GM21825 (cell line): Measurements from ENCODE around the gene CFAP44.
"Not testable (repeated sequence)": the region's sequence is repeated elsewhere in the genome, so short reads cannot be mapped to it uniquely, and the experiment has no call there.

Experiments used
- ATAC-seq: cut with Tn5 transposase; IDR thresholded peaks from one replicate; pipeline ENCODE4 v1.9.1; 2021; ENCODE audit warnings: mild to moderate bottlenecking, moderate library complexity; ENCODE audit not compliant: unreplicated experiment

The CFAP44 gene, protein sequence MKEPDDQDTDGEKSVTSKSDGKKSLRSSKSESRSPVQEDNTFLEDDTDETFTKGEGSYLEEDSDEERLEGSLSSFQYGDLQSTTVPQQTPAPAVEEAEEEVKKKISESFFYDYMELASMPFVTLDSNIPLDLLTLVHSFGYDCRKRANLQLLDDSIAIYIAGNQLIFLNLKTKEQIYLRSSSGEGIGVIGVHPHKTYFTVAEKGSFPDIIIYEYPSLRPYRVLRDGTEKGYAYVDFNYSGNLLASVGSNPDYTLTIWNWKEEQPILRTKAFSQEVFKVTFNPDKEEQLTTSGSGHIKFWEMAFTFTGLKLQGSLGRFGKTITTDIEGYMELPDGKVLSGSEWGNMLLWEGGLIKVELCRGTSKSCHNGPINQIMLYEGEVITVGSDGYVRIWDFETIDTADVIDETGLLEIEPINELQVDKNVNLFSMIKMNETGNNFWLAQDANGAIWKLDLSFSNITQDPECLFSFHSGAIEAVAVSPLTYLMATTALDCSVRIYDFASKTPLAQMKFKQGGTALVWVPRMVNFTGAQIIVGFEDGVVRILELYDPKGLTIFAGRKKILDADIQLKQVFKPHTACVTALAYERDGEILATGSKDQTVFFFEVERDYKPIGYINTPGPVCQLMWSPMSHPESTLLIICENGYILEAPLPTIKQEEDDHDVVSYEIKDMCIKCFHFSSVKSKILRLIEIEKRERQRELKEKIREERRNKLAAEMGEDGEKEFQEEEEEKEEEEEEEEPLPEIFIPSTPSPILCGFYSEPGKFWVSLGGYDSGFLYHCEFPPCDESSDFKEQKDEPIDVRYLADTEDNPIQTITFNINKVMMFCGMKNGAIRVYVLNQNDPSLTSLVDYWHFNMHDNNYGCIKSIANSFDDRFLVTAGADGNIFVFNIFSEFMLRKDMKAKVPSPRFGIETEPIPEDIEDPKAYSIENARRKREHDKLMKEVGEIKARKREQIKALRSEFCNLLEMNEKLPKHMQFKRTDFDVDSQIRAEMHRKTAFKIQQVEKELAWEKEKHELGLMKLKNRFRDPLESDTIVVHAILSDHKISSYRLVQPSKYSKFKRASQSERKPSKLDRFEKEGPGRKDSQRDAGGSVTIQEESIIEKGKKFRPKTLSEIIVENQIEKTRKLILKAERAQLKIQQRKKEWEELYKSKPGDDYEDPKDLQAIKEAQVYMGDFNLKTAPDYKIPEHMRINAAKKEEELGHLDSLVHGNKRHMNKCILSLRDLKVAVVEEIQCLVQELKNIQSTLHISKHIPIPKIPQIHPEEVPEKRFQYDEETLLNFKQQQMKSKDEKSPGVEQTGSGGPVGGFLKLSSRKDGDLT (N-terminal part only)

DNA sequence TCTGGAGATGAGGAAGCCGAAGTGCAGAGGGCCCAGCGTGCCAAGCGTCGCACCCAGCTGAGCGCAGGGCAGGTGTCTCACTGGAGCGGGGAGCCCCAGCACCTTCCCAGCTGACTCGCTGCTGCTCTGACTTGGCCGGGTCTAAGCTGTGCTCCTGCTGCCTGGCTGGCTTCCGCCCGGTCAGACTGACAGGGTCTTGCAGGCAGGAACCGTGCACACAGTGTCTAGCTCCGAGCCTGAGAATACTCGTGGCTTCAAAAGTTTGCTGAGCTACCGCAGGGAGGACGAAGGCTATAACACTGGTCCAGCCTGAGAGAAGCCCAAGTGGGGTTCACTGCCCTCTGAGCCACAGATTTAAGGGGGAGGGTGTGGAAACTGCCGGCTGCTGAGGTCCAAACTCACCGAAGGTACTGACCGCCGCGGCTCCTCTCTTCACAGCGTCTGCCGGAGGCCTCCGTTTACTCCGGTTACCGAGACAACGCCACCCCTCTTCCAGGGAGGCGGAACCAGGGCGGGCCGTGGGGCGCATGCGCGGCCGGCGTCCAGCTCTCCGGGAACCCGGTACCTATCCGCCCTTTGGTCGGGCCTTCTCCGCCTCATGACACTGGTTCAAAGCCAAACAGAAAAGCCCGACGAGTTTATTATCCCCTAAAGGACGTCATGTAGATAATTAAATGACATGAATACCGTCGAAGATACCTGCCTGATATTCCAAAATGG is at the start of gene CFAP44:
Gene CFAP44 (minus strand): TSS at position 443 of the 720 bp plus-strand sequence. CDS start 7,829 bp downstream, outside the sequence.
- no peak for ATAC-seq

DNA sequence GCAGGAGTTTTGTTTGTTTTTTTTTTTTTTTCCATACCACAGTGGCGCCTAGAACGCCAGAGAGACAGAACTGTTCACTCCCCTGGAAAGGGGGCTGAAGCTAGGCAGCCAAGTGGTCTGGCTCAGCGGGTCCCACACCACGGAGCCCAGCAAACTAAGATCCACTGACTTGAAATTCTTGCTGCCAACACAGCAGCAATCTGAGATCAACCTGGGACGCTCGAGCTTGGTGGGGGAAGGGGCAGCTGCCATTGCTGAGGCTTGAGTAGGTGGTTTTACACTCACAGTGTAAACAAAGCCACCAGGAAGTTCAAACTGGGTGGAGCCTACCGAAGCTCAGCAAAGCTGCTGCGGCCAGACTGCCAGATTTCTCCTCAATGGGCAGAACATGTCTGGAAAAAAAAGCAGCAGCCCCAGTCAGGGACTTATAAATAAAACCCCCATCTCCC is 43.9 kb upstream of the CFAP44 start:
- ATAC-seq = no peak

DNA sequence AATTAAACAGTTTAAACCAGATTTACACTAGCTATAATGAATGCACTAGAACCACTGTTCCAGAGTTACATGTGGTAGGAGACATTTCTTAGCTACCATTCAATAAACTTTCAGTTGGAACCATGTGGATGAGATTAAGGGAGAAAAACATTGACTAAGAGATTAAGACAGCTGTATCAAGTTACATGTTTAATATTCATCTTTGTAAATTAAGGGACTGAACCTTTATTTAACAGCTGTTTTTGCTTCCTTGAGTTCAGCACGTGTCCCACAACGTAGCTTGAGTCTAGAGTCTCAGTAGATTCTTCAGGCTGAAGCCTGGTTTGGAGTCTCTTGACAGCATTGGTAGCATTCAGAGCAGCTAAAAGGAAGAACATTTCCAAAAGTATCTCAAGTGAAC is 27.2 kb upstream of the CFAP44 start:
- no peak for ATAC-seq

DNA sequence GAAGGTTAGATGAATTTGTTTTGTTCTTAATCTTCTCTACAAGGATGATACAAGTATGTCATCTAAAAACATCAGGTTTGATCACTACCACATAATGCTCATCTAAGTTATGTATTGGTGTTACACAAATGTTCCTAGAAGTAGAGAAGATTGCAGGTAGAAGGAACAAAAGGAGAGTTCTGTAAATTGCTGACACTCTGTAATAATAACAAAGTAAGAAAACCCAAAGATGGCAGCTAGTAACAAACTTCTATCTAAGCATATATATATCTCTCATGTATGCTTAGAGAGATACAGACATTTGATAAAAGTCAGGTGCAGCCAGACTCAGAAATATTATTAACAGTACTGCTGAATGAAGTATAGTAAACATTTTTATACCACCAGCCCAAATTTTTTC is 20.2 kb upstream of the CFAP44 start:
- ATAC-seq = no peak

DNA sequence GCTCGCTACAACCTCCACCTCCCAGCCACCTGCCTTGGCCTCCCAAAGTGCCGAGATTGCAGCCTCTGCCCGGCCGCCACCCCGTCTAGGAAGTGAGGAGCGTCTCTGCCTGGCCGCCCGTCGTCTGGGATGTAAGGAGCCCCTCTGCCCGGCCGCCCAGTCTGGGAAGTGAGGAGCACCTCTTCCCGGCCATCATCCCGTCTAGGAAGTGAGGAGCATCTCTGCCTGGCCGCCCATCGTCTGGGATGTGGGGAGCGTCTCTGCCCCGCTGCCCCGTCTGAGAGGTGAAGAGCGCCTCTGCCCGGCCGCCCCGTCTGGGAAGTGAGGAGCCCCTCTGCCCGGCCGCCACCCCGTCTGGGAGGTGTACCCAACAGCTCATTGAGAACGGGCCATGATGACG is 17.3 kb upstream of the CFAP44 start:
- ATAC-seq = not testable (repeated sequence)

DNA sequence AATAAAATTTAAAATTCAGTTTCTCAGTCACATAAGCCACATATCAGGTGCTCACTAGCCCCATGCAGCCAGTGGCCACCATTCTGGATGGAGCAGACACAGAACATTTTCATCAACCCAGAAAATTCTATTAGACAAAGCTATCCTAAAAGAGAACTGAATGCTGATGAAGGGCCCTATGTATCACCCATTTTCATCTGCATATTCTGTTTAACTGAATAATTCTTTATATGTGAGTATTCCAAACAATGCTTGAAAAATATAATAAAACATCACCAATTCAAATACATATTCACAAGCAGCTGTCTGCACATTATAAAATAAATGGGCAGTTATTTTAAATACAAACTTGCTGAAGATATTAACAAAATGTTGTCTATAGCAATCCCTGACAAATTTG is 14.2 kb upstream of the CFAP44 start:
- ATAC-seq = no peak

DNA sequence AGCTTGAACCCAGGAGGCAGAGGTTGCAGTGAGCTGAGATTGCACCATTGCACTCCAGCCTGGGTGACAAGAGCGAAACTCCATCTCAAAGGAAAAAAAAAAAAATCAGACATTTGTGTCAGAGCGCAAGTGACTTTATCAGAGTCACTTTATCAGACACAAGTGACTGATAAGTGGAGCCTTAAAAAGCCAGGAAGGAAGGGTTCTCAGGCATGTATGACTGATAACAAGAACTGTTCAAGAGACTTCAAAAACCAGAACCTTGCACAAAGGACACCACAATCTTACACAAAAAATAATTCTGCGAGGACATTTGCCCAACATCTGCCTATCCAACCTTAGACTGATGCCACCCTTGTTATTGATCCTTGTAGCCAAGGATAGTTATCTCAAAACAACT is 13.3 kb upstream of the CFAP44 start:
- ATAC-seq = no peak

DNA sequence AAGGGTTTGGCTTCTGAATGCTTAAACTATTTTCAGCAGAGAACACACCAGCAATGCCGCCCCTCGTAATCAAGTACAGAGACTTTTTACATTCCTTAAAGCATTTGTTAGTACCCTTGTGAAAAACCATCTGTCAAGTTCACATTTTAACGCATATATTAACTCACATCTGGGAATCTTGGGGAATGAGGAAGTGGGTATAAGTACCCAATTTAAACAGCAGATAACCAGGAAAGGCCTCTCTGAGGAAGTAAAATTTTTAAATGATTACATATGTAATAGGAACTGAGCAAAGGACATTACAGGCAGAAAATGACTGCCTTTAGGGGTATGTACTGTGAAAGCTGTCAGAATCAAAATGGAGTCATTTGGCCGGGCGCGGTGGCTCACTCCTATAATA is 12.8 kb upstream of the CFAP44 start:
- no peak for ATAC-seq

DNA sequence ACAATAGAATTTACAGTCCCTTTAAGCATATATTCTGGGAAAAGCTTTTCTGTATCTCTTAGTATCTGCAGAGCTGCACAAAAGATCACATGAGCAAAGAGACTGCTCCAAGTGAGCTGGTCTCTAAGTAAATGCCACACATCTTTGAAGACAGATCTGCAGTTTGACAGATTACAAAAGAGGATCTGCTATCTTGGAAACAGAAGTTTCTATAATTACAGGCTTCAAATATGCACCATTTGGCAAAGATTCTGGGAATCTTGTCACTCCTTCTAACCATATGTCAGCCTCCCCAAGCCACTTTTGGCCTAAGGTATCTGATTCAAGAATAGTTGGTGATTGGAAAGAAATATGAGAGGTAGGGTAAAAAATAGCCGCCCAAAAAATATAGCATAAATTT is 9.6 kb upstream of the CFAP44 start:
- ATAC-seq = no peak

DNA sequence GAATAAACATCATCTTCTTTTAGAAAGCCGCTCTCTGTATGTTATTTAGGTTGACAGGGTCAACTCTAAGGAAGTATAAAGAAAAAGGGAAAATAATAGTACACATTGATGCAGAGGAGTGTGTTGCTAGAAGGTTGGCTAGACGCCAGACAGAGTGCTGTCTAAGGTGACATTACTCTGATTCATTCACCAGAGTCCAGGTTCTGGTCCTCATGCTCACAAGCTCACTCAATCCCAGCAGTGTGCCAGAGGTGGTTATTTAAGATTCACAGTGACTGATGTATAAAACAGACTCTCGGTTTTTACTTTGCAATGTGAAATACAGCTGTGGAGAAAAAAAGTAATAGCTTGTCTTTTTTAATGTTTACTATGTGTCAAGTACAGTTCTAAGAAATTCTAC is 1.7 kb downstream of the CFAP44 start:
- no peak for ATAC-seq

DNA sequence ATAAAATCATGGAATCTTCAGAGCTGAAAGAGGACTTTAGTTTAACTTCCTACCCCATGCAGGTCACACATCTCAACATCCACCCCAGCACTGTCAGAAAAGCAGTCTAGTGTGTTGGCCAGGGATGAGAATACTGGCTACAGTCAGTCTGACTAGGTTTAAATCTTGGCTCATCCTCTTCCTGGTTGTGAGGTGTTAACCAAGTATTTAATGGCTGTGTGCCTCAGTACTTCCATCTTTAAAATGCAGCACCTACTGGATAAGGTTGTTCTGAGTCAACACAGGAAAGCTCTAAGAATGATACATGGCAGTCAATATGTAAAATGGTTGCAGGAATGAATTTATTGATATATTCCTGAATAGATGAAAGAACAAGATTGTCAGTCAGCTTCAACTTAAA is 3.1 kb downstream of the CFAP44 start:
- ATAC-seq = no peak

DNA sequence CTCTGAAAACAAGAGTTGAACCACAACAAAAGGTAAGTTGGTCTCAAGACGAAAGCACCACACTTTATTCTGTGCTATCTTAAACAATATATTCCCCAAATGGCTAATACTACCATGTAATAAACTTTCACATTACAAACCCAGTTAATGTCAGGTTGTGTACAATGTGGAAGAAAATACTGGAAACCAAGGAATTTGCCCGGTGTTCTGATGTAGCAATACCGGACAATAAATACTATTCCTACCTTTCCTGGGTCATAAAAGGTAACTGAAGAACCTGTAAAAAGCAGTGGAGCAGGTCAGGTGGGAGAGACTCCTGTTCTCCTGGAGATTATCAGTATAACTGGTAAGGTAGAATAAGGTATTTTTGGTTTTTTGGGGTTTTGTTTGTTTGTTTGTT is 3.9 kb downstream of the CFAP44 start:
- ATAC-seq = no peak

DNA sequence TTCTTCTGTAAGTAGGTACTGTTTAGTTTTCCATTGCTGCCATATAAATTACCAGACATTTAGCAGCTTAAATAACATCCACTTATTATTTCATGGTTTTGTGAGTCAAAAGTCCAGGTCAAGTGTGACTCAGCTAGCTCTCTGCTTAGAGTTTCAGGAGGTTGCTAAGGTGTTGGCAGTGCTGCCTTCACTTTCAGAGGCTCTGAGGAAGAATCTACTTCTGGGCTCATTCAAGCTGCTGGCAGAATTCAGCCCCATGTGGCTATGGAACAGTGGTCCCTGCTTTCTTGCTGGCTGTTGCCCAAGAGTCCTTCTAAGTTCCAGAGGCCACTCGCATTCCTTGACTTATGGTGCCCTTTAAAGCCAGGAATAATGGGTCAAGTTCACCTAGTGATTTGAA is 4.5 kb downstream of the CFAP44 start:
- peak; percentile 54 for ATAC-seq

DNA sequence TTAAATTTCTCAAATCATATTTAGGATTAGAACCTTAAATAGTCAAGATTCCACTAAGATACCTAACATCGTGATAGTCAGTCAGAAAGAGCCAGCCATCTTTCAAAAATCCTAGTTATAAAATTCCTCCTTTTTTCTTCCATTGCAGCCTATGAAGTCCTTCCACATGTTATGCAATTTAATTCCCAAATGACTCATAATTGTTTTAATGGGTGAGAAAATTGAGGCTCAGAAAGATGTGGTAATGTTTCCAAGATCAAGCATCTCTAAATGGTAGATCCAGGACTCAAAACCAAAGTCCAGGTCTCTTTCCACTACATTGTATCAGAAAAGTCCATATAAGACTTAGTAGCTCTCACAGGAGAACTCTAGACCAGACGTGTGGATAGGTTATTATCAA is 9.5 kb downstream of the CFAP44 start:
- no peak for ATAC-seq

DNA sequence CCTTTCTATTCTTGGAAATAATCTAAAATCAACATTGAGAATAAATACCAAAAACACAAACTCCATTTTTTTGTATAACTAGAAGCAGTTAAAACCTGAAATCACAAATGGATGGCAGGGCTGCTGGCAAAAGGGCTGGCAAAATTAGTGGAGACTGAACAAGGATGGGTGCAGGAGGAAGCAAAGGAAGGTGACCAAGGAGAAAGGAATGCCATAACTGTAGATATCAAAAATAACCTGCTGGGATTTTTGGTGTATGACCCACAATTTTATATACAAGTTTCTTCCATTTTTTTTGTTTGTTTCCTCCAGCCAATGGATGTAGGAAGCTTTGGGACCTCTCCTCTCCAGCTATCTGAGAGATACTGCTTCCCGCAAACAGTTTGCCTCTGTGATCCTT is 12.7 kb downstream of the CFAP44 start:
- no peak for ATAC-seq

DNA sequence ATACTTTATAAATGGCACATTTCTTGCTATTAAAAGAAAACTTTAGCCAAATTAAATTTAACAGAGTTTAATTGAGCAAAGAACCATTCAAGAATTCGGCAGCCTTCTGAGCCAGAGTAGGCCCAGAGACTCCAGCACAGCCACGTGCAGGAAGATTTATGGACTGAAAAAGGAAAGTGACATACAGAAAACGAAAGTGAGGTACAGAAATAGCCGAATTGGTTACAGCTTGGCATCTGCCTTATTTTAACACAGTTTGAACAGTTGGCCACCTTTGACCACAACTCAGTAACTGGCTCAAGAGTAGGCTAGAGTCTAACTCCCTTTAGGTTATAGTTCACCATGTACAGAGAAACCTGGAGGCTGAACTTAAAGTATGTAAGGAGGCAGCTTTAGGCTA is 17.6 kb downstream of the CFAP44 start:
- peak; percentile 57 for ATAC-seq

DNA sequence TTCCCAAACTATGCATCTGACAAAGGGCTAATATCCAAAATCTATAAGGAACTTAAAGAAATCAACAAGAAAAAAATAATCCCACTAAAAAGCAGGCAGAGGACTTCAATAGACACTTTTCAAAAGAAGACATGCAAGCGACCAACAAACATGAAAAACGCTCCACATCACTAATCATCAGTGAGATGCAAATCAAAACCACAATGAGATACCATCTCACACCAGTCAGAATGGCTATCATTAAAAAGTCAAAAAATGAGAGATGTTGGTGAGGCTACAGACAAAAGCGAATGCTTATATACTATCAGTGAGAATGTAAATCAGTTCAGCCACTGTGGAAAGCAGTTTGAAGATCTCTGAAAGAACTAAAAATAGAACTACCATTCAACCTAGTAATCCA is 20.2 kb downstream of the CFAP44 start:
- ATAC-seq = no peak

DNA sequence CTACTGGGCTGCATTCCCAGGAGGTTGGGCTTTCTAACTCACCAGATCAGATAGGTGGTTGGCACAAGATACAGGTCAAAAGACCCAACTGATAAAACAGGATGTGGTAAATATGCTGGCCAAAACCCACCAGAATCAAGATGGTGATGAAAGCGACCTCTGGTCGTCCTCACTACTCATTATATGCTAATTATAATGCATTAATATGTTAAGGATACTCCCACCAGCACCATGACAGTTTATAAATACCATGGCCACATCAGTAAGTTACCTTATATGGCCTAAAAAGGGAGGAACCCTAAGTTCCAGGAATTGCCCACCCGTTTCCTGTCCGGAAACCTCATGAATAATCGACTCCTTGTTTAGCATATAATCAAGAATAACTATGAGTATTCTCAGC is 31.6 kb downstream of the CFAP44 start:
- ATAC-seq = no peak

DNA sequence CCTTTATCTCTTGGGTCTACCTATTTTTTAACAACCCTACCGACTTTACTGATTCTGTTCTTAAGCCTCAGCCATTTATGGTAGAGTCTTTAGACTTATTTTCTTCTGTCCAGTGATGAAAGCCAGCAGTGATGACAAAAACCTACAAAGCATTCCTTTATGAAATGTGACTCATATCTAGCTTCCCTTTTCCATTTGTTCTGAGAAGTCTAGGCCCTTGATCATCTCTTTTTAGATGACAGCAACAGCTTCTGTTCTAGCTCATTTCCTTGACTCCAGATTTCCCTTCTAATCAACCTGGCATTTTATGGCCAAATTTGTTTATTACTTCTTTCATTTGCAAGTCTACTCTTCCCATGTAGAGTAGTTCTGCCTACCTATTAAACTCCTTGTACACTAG is 36.1 kb downstream of the CFAP44 start:
- ATAC-seq = no peak

DNA sequence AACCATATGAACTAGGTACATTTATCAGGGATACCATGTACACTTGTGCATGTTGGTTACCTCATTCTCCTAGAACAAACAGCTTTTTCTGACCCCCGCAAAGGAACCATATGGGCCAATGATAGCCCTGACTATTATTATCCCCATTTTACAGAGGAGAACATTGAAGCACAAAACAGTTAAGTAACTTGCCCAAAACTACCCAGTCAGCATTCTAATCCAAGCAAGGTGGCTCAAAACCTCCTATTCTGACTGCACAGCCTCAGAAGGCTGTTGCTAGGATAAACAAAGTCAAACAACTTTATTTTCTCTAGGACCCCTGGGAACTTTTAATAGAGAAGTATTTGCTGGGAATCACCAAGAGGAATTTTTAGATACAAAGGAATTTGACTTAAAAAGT is 36.7 kb downstream of the CFAP44 start:
- ATAC-seq = no peak
